ENCODE measurements around the gene JHY.

Gene JHY

DNA sequence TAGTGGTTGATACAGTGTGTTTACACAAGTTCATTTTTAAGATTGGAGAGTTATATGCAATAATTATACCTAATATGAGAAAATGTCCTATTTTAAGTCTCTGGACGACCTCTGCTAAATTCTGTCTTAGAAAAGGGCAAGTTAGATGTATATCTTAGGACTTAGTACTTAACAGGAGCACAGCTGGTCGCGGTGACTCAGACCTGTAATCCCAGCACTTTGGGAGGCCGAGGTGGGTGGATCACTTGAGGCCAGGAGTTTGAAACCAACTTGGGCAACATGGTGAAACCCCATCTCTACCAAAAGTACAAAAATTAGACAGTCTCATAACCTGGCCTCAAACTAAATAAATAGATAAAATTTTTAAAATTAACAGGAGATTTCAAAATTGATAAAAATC is 71.9 kb downstream of the JHY start:
- H3K27me3 ChIP-seq (ENCODE audit: insufficient read depth, poor library complexity, severe bottlenecking) = peaks cover 5% of the 10 kb centered on the region
- TF ChIP-seq SPI1 (IDR thresholded peaks at IDR 0.05; ENCODE audit: borderline replicate concordance, low read depth) (no peak), POLR2AphosphoS5 (IDR thresholded peaks at IDR 0.05; ENCODE audit: low read depth) (no peak), GABPA (IDR thresholded peaks at IDR 0.05; ENCODE audit: low read depth) (no peak)
- TF ChIP-seq, protein P1, sequence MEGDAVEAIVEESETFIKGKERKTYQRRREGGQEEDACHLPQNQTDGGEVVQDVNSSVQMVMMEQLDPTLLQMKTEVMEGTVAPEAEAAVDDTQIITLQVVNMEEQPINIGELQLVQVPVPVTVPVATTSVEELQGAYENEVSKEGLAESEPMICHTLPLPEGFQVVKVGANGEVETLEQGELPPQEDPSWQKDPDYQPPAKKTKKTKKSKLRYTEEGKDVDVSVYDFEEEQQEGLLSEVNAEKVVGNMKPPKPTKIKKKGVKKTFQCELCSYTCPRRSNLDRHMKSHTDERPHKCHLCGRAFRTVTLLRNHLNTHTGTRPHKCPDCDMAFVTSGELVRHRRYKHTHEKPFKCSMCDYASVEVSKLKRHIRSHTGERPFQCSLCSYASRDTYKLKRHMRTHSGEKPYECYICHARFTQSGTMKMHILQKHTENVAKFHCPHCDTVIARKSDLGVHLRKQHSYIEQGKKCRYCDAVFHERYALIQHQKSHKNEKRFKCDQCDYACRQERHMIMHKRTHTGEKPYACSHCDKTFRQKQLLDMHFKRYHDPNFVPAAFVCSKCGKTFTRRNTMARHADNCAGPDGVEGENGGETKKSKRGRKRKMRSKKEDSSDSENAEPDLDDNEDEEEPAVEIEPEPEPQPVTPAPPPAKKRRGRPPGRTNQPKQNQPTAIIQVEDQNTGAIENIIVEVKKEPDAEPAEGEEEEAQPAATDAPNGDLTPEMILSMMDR (IDR thresholded peaks at IDR 0.05; ENCODE audit: insufficient read depth, low read length) = no peak
- TF ChIP-seq, protein P2, sequence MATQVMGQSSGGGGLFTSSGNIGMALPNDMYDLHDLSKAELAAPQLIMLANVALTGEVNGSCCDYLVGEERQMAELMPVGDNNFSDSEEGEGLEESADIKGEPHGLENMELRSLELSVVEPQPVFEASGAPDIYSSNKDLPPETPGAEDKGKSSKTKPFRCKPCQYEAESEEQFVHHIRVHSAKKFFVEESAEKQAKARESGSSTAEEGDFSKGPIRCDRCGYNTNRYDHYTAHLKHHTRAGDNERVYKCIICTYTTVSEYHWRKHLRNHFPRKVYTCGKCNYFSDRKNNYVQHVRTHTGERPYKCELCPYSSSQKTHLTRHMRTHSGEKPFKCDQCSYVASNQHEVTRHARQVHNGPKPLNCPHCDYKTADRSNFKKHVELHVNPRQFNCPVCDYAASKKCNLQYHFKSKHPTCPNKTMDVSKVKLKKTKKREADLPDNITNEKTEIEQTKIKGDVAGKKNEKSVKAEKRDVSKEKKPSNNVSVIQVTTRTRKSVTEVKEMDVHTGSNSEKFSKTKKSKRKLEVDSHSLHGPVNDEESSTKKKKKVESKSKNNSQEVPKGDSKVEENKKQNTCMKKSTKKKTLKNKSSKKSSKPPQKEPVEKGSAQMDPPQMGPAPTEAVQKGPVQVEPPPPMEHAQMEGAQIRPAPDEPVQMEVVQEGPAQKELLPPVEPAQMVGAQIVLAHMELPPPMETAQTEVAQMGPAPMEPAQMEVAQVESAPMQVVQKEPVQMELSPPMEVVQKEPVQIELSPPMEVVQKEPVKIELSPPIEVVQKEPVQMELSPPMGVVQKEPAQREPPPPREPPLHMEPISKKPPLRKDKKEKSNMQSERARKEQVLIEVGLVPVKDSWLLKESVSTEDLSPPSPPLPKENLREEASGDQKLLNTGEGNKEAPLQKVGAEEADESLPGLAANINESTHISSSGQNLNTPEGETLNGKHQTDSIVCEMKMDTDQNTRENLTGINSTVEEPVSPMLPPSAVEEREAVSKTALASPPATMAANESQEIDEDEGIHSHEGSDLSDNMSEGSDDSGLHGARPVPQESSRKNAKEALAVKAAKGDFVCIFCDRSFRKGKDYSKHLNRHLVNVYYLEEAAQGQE (IDR thresholded peaks at IDR 0.05; ENCODE audit: insufficient replicate concordance, low read depth) = no peak
- no peak overlapping the region for H3K4me3 ChIP-seq (replicated peaks; ENCODE audit: insufficient read depth, low read length)
- DNase-seq (ENCODE audit: low read depth in 1 of 2, low spot score in 1 of 2) = no peak
- no peak overlapping the region for H3K27ac ChIP-seq (replicated peaks)

DNA sequence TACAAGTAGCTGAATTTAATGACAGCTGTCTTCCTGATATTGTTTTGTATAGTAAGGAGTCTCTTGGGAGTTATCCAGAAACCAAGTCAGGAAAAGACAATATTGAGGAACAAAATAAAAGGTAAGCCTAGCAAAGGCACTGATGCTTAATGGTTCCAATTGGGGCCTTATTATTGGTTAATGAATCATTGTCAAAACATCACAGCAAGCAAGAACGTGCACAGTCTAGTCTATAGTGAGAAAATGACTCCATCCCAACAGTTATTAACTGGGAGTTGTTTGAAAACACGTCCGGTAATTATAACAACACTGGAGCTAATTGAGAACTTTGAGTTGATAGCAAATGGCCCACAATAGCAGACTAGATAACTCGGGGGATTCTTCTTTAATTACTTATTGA is 81.4 kb downstream of the JHY start:
- DNase-seq (ENCODE audit: low read depth in 1 of 2, low spot score in 1 of 2) = no peak
- Histone ChIP-seq H3K27me3 (ENCODE audit: insufficient read depth, poor library complexity, severe bottlenecking) (peaks cover 13% of the 10 kb centered on the region), H3K27ac (replicated peaks) (no peak overlapping the region), H3K4me3 (replicated peaks; ENCODE audit: insufficient read depth, low read length) (no peak overlapping the region)
- TF ChIP-seq GABPA (IDR thresholded peaks at IDR 0.05; ENCODE audit: low read depth) (no peak), POLR2AphosphoS5 (IDR thresholded peaks at IDR 0.05; ENCODE audit: low read depth) (no peak), SPI1 (IDR thresholded peaks at IDR 0.05; ENCODE audit: borderline replicate concordance, low read depth) (no peak)
- TF ChIP-seq, protein P2 (IDR thresholded peaks at IDR 0.05; ENCODE audit: insufficient replicate concordance, low read depth) = no peak
- TF ChIP-seq, protein P1 (IDR thresholded peaks at IDR 0.05; ENCODE audit: insufficient read depth, low read length) = no peak

DNA sequence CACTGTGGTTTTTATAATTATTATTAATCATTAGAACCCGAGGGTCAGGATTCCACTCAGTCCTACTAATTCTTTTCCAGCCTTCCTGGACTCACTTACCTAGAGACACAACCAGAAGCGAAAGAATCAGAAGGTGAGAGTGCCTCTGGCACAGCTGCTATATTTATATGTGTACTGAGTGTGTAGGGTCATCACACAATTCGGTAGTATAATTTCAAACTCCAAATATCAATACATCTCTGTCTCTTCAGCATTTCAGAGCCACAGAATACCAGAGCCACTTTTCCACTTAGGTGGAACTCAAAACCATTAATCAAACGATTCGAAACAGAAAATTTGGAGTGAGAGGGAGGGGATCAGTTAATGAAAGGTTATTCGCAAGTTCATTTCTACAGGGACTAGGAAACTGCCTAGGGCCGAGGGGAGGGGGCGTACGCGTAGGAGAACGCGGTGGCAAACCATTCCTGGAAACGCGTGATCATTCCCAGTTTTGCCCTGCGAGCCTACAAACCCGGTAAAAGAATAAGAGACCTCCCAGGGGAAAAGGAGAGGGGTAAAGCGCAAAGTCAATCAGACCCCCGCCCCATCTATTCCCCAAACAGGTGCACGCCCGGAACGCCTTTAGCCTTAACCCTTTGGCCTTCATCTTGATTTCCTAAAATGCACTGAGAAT is 93.6 kb downstream of the JHY start:
- no peak for DNase-seq (ENCODE audit: low read depth in 1 of 2, low spot score in 1 of 2)
- H3K27me3 ChIP-seq (ENCODE audit: insufficient read depth, poor library complexity, severe bottlenecking) = peaks cover 61% of the 10 kb centered on the region
- no peak overlapping the region for H3K27ac ChIP-seq (replicated peaks)
- H3K4me3 ChIP-seq (replicated peaks; ENCODE audit: insufficient read depth, low read length) = no peak overlapping the region
- no peak for TF ChIP-seq POLR2AphosphoS5 (IDR thresholded peaks at IDR 0.05; ENCODE audit: low read depth)
- TF ChIP-seq, protein P1 (IDR thresholded peaks at IDR 0.05; ENCODE audit: insufficient read depth, low read length) = no peak
- no peak for TF ChIP-seq SPI1 (IDR thresholded peaks at IDR 0.05; ENCODE audit: borderline replicate concordance, low read depth)
- TF ChIP-seq, protein P2 (IDR thresholded peaks at IDR 0.05; ENCODE audit: insufficient replicate concordance, low read depth) = no peak
- TF ChIP-seq GABPA (IDR thresholded peaks at IDR 0.05; ENCODE audit: low read depth) = no peak

All from HL-60 (cell line).